DOHH2 (cell line): ENCODE measurements around the gene C14orf180.

Experiments used
- H3F3A ChIP-seq: fragments of 200-600 bp; sonication (generic), shearing (Covaris generic); 2 replicates; pipeline ENCODE4 v1.6.0; 2016; ENCODE audit warnings: antibody characterized with exemption, mild to moderate bottlenecking; ENCODE audit not compliant: control insufficient read depth, insufficient read depth
- H3K27ac ChIP-seq: fragments of 200-600 bp; sonication (generic); 2 replicates; pipeline ENCODE4 v1.5.1; 2014; ENCODE audit warnings: low read depth, mild to moderate bottlenecking, low read length, moderate library complexity
- H3K27me3 ChIP-seq: fragments of 200-600 bp; sonication (generic); 2 replicates; pipeline ENCODE4 v1.6.1; 2014; ENCODE audit warnings: mild to moderate bottlenecking, low read length, mixed read lengths; ENCODE audit not compliant: control insufficient read depth
- H3K36me3 ChIP-seq: fragments of 200-600 bp; sonication (generic); 2 replicates; pipeline ENCODE4 v1.6.1; 2014; ENCODE audit warnings: mild to moderate bottlenecking, low read length, moderate library complexity, mixed read lengths; ENCODE audit not compliant: control insufficient read depth
- H3K4me1 ChIP-seq: fragments of 200-600 bp; sonication (generic); 2 replicates; pipeline ENCODE4 v1.6.1; 2014; ENCODE audit warnings: mild to moderate bottlenecking, low read length, mixed read lengths; ENCODE audit not compliant: control insufficient read depth
- H3K4me2 ChIP-seq: fragments of 200-600 bp; sonication (generic); 2 replicates; pipeline ENCODE4 v1.6.0; 2014; ENCODE audit warnings: mild to moderate bottlenecking, low read length, moderate library complexity
- H3K4me3 ChIP-seq: fragments of 200-600 bp; sonication (generic); 2 replicates; pipeline ENCODE4 v1.5.1; 2014; ENCODE audit warnings: mild to moderate bottlenecking, low read length, mixed read lengths
- H3K79me2 ChIP-seq: fragments of 200-600 bp; sonication (generic); 2 replicates; pipeline ENCODE4 v1.6.1; 2014; ENCODE audit warnings: mild to moderate bottlenecking, low read length, mixed read lengths; ENCODE audit not compliant: control insufficient read depth
- H3K9me2 ChIP-seq: fragments of 200-600 bp; sonication (generic); replicated peaks from 2 replicates; pipeline ENCODE4 v1.6.1; 2014; ENCODE audit warnings: mild to moderate bottlenecking, low read length, mixed read lengths; ENCODE audit not compliant: control insufficient read depth
- H3K9me3 ChIP-seq: fragments of 200-600 bp; sonication (generic); 2 replicates; pipeline ENCODE4 v1.6.1; 2014; ENCODE audit warnings: antibody characterized with exemption, low read length, mixed read lengths; ENCODE audit not compliant: control insufficient read depth, insufficient read depth
- H4K20me1 ChIP-seq: fragments of 200-600 bp; sonication (generic); 2 replicates; pipeline ENCODE4 v1.6.0; 2014; ENCODE audit warnings: low read depth, mild to moderate bottlenecking, antibody characterized with exemption, low read length, moderate library complexity; ENCODE audit not compliant: control insufficient read depth, insufficient read depth
- CTCF ChIP-seq: fragments of 200-600 bp; sonication (generic); IDR thresholded peaks from one replicate; pipeline ENCODE4 v1.5.1; 2014; ENCODE audit warnings: antibody characterized with exemption, mild to moderate bottlenecking, low read depth, low read length; ENCODE audit not compliant: poor library complexity, severe bottlenecking
- EZH2phosphoT487 ChIP-seq: fragments of 200-600 bp; sonication (generic); IDR thresholded peaks from 2 replicates; pipeline ENCODE4 v1.6.1; 2017; ENCODE audit warnings: borderline replicate concordance, mild to moderate bottlenecking, antibody characterized with exemption, low read length, moderate library complexity, mixed read lengths

The C14orf180 gene

GRCh38 chr14:104593241-104593701 is 13.7 kb downstream of the C14orf180 start:
- Histone ChIP-seq H3K4me3 (no peak overlapping the region), H3K27ac (no peak overlapping the region), H3K27me3 (no peaks in the 10 kb centered on the region), H3K36me3 (no peaks in the 10 kb centered on the region), H3F3A (no peaks in the 10 kb centered on the region), H3K4me2 (no peak overlapping the region), H3K9me3 (no peaks in the 10 kb centered on the region), H3K79me2 (no peaks in the 10 kb centered on the region), H3K4me1 (no peaks in the 10 kb centered on the region), H4K20me1 (no peaks in the 10 kb centered on the region), H3K9me2 (no peaks in the 10 kb centered on the region)
- no peak for TF ChIP-seq CTCF
- no peak for TF ChIP-seq EZH2phosphoT487

- Histone ChIP-seq H3K27ac (no peak overlapping the region), H3K4me3 (no peak overlapping the region), H3K9me2 (no peaks in the 10 kb centered on the region), H3K27me3 (no peaks in the 10 kb centered on the region), H3K79me2 (no peaks in the 10 kb centered on the region), H3K4me1 (no peaks in the 10 kb centered on the region), H3K9me3 (no peaks in the 10 kb centered on the region), H3K36me3 (no peaks in the 10 kb centered on the region), H4K20me1 (no peaks in the 10 kb centered on the region), H3K4me2 (no peak overlapping the region), H3F3A (no peaks in the 10 kb centered on the region)
- TF ChIP-seq CTCF (no peak), EZH2phosphoT487 (no peak)
Measured at GRCh38 chr14:104593710-104594136, 14.2 kb downstream of the C14orf180 start.

GRCh38 chr14:104594310-104595046 is 14.9 kb downstream of the C14orf180 start:
- H3K27me3 ChIP-seq: no peaks in the 10 kb centered on the region
- H3K4me1 ChIP-seq: no peaks in the 10 kb centered on the region
- H3K36me3 ChIP-seq: no peaks in the 10 kb centered on the region
- H3K27ac ChIP-seq: no peak overlapping the region
- H4K20me1 ChIP-seq: no peaks in the 10 kb centered on the region
- no peak overlapping the region for H3K4me2 ChIP-seq
- TF ChIP-seq EZH2phosphoT487 (no peak), CTCF (no peak)
- no peaks in the 10 kb centered on the region for H3K9me2 ChIP-seq
- no peaks in the 10 kb centered on the region for H3K9me3 ChIP-seq
- no peak overlapping the region for H3K4me3 ChIP-seq
- H3K79me2 ChIP-seq: no peaks in the 10 kb centered on the region
- H3F3A ChIP-seq: no peaks in the 10 kb centered on the region
